K562 (cell line): ENCODE data around the gene NINL. TPM values are rescaled to one million over a fixed set of nuclear protein-coding genes. Genes with fewer than 3 reads are reported as not detected.

ENCODE experiments used
- CBX1 ChIP-seq: sonication (generic); IDR thresholded peaks from 2 replicates; pipeline ENCODE4 v1.6.1; 2016; ENCODE audit warnings: antibody characterized with exemption, low read depth, mild to moderate bottlenecking
- MCM7 ChIP-seq, 2 experiments: fragments of 450-650 bp; IDR thresholded peaks; 2 replicates each; pipeline ENCODE4 v1.6.1; 2016 to 2018
- MITF ChIP-seq: IDR thresholded peaks from 2 replicates; pipeline ENCODE4 v1.6.1; 2014; ENCODE audit warnings: antibody characterized with exemption
- PCBP1 ChIP-seq: fragments of 200-400 bp; formaldehyde crosslinking; IDR thresholded peaks from 2 replicates; pipeline ENCODE4 v1.6.1; 2018; ENCODE audit warnings: mild to moderate bottlenecking, low read depth, low read length; ENCODE audit not compliant: poor library complexity, severe bottlenecking
- POLR2B ChIP-seq: fragments of 450-650 bp; IDR thresholded peaks from 2 replicates; pipeline ENCODE4 v1.6.1; 2018; ENCODE audit warnings: low read depth; ENCODE audit not compliant: partially characterized antibody
- POLR2G ChIP-seq: fragments of 200-400 bp; formaldehyde crosslinking; IDR thresholded peaks from 2 replicates; pipeline ENCODE4 v1.6.1; 2017; ENCODE audit warnings: low read depth, mild to moderate bottlenecking, antibody characterized with exemption, low read length, moderate library complexity
- RREB1 ChIP-seq: fragments of 250-450 bp; sonication (Bioruptor Pico); IDR thresholded peaks from 2 replicates; pipeline ENCODE4 v1.4.0; 2020
- ZNF143 ChIP-seq: sonication (generic); formaldehyde crosslinking; IDR thresholded peaks from 2 replicates; pipeline ENCODE4 v1.9.0; 2022; ENCODE audit warnings: mild to moderate bottlenecking, missing genetic modification reagents
- ZNF347 ChIP-seq: fragments of 450-650 bp; formaldehyde crosslinking; IDR thresholded peaks from 2 replicates; pipeline ENCODE4 v1.4.0; 2020; ENCODE audit warnings: low read depth, mild to moderate bottlenecking, moderate library complexity
- polyA plus RNA-seq, 8 experiments: library from polyadenylated mRNA; depleted of rRNA in 4 of 8; stranded (reverse) in 5 of 8; unstranded in 3 of 8; fragments of >200 nt; fragmentation: Nextera tagmentation in 2 of 8; fragmentation: Illumina TruSeq in 1 of 8; extraction: Ambion mirVana in 2 of 8; extraction: Trizol in 1 of 8; gene quantifications; 2 replicates each; pipeline versions ENCODE4 v1.2.1 to v1.2.3, GENCODE V29; 2011 to 2014; ENCODE audit warnings: inconsistent platforms in 1 of 8, missing spikeins in 1 of 8
- total RNA-seq, 7 experiments: library from RNA; depleted of rRNA in 6 of 7; stranded (reverse); fragments of >200 nt in 6 of 7; fragmentation: Illumina TruSeq in 2 of 7; extraction: Trizol in 2 of 7; gene quantifications; 2 replicates each; pipeline versions ENCODE4 v1.2.1 to v1.2.3, GENCODE V29; 2011 to 2021; ENCODE audit warnings: low replicate concordance in 1 of 7

The NINL gene
- total and polyA plus RNA-seq, 9 of the 15 experiments (the other 6 are each of a cell fraction or from before 2014, with no cell fraction given): 0.03 to 0.22 (median 0.05) TPM; not detected in 5

- no peak for TF ChIP-seq RREB1
- no peak for TF ChIP-seq ZNF347 (CRISPR knock-in tag)
- TF ChIP-seq ZNF143 (CRISPR knock-in tag): no peak
- TF ChIP-seq MCM7 (IDR thresholded peaks at IDR 0.05): no peak
- no peak for TF ChIP-seq PCBP1
- TF ChIP-seq POLR2G: no peak
- no peak for TF ChIP-seq CBX1
- TF ChIP-seq MITF: no peak
- no peak for TF ChIP-seq POLR2B
- TF ChIP-seq, all 486 proteins: peak for 0
These were observed 80.8 kb downstream of the NINL start (continued) for GRCh38 chr20:25504366-25505135.
